Measurements from ENCODE around the gene TBATA. TPM values are rescaled to one million over a fixed set of nuclear protein-coding genes. Genes with fewer than 3 reads are reported as not detected.

TBATA gene
- total RNA-seq, 1 experiment from 2014 or later = not detected

DNA sequence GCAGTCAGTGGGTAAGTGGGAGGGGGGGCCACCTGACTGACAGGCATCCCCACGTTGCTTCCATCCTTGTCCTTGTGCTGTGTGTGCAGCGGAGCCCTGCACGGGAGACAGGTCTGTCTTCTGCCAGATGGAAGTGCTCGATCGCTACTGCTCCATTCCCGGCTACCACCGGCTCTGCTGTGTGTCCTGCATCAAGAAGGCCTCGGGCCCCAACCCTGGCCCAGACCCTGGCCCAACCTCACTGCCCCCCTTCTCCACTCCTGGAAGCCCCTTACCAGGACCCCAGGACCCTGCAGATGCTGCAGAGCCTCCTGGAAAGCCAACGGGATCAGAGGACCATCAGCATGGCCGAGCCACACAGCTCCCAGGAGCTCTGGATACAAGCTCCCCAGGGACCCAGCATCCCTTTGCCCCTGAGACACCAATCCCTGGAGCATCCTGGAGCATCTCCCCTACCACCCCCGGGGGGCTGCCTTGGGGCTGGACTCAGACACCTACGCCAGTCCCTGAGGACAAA, 24.8 kb downstream of the TBATA start (continued):
- TF ChIP-seq, protein P1, sequence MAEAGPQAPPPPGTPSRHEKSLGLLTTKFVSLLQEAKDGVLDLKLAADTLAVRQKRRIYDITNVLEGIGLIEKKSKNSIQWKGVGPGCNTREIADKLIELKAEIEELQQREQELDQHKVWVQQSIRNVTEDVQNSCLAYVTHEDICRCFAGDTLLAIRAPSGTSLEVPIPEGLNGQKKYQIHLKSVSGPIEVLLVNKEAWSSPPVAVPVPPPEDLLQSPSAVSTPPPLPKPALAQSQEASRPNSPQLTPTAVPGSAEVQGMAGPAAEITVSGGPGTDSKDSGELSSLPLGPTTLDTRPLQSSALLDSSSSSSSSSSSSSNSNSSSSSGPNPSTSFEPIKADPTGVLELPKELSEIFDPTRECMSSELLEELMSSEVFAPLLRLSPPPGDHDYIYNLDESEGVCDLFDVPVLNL (CRISPR knock-in tag; IDR thresholded peaks at IDR 0.05; ENCODE audit: borderline replicate concordance, low read depth) = no peak
- TF ChIP-seq STAT6 (CRISPR knock-in tag; conservative IDR thresholded peaks at IDR 0.05; ENCODE audit: low read depth) = no peak
- TF ChIP-seq FOXK1 (CRISPR knock-in tag; IDR thresholded peaks at IDR 0.05) = no peak

DNA sequence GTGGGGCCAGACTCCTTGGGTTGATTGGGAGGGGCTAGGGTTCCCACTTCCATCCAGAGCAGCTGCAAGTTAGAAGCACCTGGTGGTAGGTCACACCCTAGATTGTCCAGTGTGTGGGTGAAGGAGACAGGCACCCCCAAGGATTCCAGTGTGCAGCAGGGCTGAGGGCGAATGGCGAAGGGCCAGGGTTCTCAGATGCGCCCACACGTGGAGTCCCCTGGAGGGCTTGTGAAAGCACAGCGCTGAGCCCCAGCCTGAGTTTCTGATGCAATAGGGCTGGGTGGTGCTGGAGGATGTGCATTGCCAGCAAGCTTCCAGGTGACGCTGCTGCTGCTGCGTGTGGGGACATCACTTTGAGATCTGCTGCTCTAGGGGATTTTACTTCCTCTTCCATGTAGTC, 25.4 kb downstream of the TBATA start:
- Mint-ChIP-seq H3K4me1 (peaks cover 25% of the 10 kb centered on the region), H3K36me3 (no peaks in the 10 kb centered on the region), H3K4me3 (no peak overlapping the region), H3K27me3 (ENCODE audit: low read depth) (no peaks in the 10 kb centered on the region), H3K9me3 (peaks cover 1% of the 10 kb centered on the region), H3K27ac (no peak overlapping the region)
- ATAC-seq (no peak), DNase-seq (ENCODE audit: low spot score) (no peak)
- ChIA-PET POLR2A (no interaction called here), CTCF (interaction anchor here (0.6 to 2.4 kb wide), 4 partner anchors 45 to 201 kb away, joined by 3 to 19 read pairs (median 3); no protein-coding TSS in a partner anchor)
- TF ChIP-seq, protein P1 (CRISPR knock-in tag; IDR thresholded peaks at IDR 0.05; ENCODE audit: borderline replicate concordance, low read depth) = no peak
- TF ChIP-seq ATF1 (CRISPR knock-in tag; IDR thresholded peaks at IDR 0.05) = no peak
- TF ChIP-seq HMGA2 (CRISPR knock-in tag; IDR thresholded peaks at IDR 0.05) = no peak
- no peak for TF ChIP-seq FOXK1 (CRISPR knock-in tag; IDR thresholded peaks at IDR 0.05)
- TF ChIP-seq NR1H2 (CRISPR knock-in tag; IDR thresholded peaks at IDR 0.05) = no peak
- TF ChIP-seq, protein P2, sequence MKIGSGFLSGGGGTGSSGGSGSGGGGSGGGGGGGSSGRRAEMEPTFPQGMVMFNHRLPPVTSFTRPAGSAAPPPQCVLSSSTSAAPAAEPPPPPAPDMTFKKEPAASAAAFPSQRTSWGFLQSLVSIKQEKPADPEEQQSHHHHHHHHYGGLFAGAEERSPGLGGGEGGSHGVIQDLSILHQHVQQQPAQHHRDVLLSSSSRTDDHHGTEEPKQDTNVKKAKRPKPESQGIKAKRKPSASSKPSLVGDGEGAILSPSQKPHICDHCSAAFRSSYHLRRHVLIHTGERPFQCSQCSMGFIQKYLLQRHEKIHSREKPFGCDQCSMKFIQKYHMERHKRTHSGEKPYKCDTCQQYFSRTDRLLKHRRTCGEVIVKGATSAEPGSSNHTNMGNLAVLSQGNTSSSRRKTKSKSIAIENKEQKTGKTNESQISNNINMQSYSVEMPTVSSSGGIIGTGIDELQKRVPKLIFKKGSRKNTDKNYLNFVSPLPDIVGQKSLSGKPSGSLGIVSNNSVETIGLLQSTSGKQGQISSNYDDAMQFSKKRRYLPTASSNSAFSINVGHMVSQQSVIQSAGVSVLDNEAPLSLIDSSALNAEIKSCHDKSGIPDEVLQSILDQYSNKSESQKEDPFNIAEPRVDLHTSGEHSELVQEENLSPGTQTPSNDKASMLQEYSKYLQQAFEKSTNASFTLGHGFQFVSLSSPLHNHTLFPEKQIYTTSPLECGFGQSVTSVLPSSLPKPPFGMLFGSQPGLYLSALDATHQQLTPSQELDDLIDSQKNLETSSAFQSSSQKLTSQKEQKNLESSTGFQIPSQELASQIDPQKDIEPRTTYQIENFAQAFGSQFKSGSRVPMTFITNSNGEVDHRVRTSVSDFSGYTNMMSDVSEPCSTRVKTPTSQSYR (CRISPR knock-in tag; IDR thresholded peaks at IDR 0.05) = no peak
- no peak for TF ChIP-seq SOX15 (CRISPR knock-in tag; IDR thresholded peaks at IDR 0.05)
- TF ChIP-seq GABPB1 (CRISPR knock-in tag; IDR thresholded peaks at IDR 0.05) = peak; percentile 93

DNA sequence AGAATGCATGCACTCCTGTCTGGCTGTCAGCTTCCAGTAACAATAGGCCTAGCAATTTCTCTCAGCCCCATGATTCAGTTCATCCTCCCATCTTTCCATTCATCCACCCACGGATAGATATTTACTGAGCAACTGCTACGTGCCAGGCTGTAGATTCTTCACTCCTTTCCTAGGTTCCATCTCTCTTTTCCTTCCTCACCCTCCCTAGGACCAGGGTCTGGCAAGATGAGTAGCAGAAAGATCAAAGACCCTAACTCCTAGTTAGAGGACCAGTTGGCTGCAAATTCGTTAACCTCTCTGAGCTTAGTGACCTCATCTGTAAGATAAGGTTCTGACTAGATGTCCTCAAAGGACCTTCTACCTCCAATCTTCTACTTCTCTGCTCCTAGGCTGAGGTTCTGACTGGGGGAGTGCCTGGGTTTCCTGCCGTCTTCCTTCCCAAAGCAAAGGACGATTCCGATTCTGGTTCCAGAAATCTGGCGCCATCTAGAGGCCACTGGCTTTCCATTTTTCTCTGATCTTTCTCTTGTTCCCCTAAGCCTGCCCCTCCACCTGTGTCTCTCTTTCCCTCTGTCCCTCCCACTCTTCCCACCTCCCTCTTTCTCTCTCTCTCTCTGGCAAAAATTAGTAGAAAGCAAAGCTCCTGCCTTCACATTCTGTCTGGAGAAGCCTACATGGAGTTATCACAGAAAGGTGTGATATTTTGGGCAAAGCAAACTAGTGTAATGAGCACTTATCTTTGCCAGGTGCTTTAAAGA, 26.2 kb downstream of the TBATA start:
- H3K27me3 Mint-ChIP-seq (ENCODE audit: low read depth) = no peaks in the 10 kb centered on the region
- H3K36me3 Mint-ChIP-seq = no peaks in the 10 kb centered on the region
- TF ChIP-seq, protein P3, sequence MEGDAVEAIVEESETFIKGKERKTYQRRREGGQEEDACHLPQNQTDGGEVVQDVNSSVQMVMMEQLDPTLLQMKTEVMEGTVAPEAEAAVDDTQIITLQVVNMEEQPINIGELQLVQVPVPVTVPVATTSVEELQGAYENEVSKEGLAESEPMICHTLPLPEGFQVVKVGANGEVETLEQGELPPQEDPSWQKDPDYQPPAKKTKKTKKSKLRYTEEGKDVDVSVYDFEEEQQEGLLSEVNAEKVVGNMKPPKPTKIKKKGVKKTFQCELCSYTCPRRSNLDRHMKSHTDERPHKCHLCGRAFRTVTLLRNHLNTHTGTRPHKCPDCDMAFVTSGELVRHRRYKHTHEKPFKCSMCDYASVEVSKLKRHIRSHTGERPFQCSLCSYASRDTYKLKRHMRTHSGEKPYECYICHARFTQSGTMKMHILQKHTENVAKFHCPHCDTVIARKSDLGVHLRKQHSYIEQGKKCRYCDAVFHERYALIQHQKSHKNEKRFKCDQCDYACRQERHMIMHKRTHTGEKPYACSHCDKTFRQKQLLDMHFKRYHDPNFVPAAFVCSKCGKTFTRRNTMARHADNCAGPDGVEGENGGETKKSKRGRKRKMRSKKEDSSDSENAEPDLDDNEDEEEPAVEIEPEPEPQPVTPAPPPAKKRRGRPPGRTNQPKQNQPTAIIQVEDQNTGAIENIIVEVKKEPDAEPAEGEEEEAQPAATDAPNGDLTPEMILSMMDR (IDR thresholded peaks at IDR 0.05) = peak; percentile 46; the same call in 1 of the 2 replicates
- TF ChIP-seq, protein P4, sequence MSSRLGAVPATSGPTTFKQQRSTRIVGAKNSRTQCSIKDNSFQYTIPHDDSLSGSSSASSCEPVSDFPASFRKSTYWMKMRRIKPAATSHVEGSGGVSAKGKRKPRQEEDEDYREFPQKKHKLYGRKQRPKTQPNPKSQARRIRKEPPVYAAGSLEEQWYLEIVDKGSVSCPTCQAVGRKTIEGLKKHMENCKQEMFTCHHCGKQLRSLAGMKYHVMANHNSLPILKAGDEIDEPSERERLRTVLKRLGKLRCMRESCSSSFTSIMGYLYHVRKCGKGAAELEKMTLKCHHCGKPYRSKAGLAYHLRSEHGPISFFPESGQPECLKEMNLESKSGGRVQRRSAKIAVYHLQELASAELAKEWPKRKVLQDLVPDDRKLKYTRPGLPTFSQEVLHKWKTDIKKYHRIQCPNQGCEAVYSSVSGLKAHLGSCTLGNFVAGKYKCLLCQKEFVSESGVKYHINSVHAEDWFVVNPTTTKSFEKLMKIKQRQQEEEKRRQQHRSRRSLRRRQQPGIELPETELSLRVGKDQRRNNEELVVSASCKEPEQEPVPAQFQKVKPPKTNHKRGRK (CRISPR knock-in tag; IDR thresholded peaks at IDR 0.05; ENCODE audit: borderline replicate concordance) = no peak
- H3K27ac Mint-ChIP-seq = no peak overlapping the region
- ATAC-seq (peak; percentile 68), DNase-seq (ENCODE audit: low spot score) (peak; percentile 84)
- H3K4me1 Mint-ChIP-seq = peaks cover 33% of the 10 kb centered on the region
- no peak overlapping the region for H3K4me3 Mint-ChIP-seq
- no peaks in the 10 kb centered on the region for H3K9me3 Mint-ChIP-seq
- POLR2A ChIA-PET = interaction anchor here (0.6 kb wide), 2 partner anchors 139 to 371 kb away, joined by 3 to 4 read pairs; no protein-coding TSS in a partner anchor
- CTCF ChIA-PET = interaction anchor here (0.5 to 2.4 kb wide), 5 partner anchors 106 to 297 kb away, joined by 3 to 19 read pairs (median 3); no protein-coding TSS in a partner anchor
